Subcutaneous abdominal adipose tissue (tissue), 5 donors: ENCODE results near the gene CLNS1A.
"Not testable (repeated sequence)": the region's sequence is repeated elsewhere in the genome, so short reads cannot be mapped to it uniquely, and the experiment has no call there.

Experiments used
- H3K27ac ChIP-seq: one replicate; pipeline ENCODE4 v1.7.0; 2013; ENCODE audit warnings: low read depth, mild to moderate bottlenecking, inconsistent platforms, low read length, moderate library complexity
- H3K27me3 ChIP-seq, 5 donors: one replicate each; pipeline ENCODE4 v1.7.0; 2013; ENCODE audit warnings: low read length in 5 of 5, inconsistent platforms in 1 of 5; ENCODE audit not compliant: control insufficient read depth in 5 of 5, insufficient read depth in 4 of 5
- H3K36me3 ChIP-seq, 5 donors: one replicate each; pipeline ENCODE4 v1.7.0; 2013; ENCODE audit warnings: low read length in 5 of 5; ENCODE audit not compliant: control insufficient read depth in 5 of 5, insufficient read depth in 5 of 5
- H3K4me1 ChIP-seq, 5 donors: one replicate each; pipeline ENCODE4 v1.7.0; 2013; ENCODE audit warnings: low read length in 5 of 5, mild to moderate bottlenecking in 3 of 5, moderate library complexity in 1 of 5; ENCODE audit not compliant: control insufficient read depth in 5 of 5, insufficient read depth in 5 of 5
- H3K4me3 ChIP-seq, 5 donors: one replicate each; pipeline ENCODE4 v1.7.0; 2013; ENCODE audit warnings: low read length in 5 of 5, low read depth in 1 of 5
- H3K9ac ChIP-seq, 5 donors: one replicate each; pipeline ENCODE4 v1.7.0; 2013; ENCODE audit warnings: low read length in 5 of 5, mild to moderate bottlenecking in 4 of 5, moderate library complexity in 3 of 5
- H3K9me3 ChIP-seq, 5 donors: one replicate each; pipeline ENCODE4 v1.7.0; 2013; ENCODE audit warnings: low read length in 5 of 5; ENCODE audit not compliant: control insufficient read depth in 5 of 5
- donor health status: healthy.
- donor health status: healthy.
- donor health status: healthy.
- donor health status: healthy.
- donor health status: healthy.

The CLNS1A gene

DNA sequence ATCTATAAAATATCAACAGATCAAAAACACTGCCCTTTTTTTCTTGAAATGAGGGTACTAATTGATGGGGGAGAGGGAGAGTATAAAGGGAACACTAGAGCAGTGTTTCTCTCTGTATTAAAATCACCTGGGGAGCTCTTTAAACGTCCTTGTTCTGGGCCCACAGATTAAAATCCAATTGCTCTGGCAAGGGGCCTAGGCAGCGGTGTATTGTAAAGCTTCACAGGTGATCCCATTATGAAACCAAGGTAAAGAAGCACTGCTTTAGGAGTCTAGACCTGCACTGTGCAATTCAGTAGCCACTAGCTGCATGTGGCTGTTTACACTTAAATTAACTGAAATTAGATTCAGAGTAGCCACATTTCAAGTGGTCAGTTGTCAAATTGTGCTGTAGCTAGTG lies 44.9 kb downstream of the CLNS1A start:
- H3K27ac ChIP-seq = no peak overlapping the region
- no peak overlapping the region for H3K4me3 ChIP-seq
- H3K9ac ChIP-seq = no peak overlapping the region
- no peaks in the 10 kb centered on the region for H3K27me3 ChIP-seq
- peaks cover 0 to 28% (median 20%) of the 10 kb centered on the region in 5 donors for H3K4me1 ChIP-seq
- H3K9me3 ChIP-seq = no peaks in the 10 kb centered on the region
- no peaks in the 10 kb centered on the region for H3K36me3 ChIP-seq

DNA sequence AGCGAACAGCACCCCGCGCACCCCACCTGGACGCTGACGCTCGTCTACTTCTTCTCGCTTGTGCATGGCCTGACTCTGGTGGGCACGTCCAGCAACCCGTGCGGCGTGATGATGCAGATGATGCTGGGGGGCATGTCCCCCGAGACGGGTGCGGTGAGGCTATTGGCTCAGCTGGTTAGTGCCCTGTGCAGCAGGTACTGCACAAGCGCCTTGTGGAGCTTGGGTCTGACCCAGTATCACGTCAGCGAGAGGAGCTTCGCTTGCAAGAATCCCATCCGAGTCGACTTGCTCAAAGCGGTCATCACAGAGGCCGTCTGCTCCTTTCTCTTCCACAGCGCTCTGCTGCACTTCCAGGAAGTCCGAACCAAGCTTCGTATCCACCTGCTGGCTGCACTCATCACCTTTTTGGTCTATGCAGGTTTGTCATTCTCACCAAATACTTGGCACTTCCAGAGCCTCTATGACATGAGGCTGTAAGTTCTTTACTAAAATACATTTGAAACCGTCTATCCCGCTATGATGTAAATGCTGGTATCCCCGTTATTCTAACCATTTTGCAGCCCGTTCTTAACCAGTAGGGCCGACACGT lies 47.3 kb downstream of the CLNS1A start:
- Histone ChIP-seq H3K4me3 (peak overlapping the region; percentile 71 to 93 (median 85)), H3K27ac (peak overlapping the region; percentile 74), H3K4me1 (peaks cover 0 to 22% (median 20%) of the 10 kb centered on the region in 5 donors), H3K27me3 (no peaks in the 10 kb centered on the region), H3K9me3 (no peaks in the 10 kb centered on the region), H3K9ac (peak overlapping the region; percentile 26 to 72 (median 68)), H3K36me3 (no peaks in the 10 kb centered on the region)

DNA sequence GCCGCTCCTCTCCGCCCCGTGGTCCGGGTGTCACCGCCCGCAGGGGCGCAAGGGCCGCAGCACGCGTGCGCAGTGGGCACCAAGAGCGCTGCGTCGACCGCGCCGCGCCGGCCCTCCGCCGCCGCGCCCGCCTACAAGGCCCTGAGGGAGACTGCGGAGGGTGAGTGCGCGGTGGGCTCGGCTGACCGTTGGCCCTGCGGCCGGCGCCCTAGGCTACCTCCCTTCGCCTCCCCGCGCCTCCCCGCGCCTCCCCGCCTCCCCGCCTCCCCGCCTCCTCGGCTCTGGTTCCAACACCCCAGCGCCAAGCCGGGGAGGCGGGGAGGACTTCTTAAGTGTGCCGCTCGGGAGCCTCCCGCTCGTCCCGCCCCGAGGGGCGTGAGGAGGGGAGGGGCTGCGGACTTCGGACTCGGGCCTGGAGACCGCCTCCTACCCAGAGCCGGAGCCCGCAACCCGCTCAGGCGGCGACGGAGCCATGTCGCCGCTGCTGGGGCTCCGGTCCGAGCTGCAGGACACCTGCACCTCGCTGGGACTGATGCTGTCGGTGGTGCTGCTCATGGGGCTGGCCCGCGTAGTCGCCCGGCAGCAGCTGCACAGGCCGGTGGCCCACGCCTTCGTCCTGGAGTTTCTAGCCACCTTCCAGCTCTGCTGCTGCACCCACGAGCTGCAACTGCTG lies 47.9 kb downstream of the CLNS1A start, which contains the start of gene AQP11:
Gene AQP11, plus strand, starts transcription at position 433 of the 673 bp plus-strand sequence. Its CDS starts 40 bp downstream, at position 473.
- peak within 1 kb of the TSS; percentile 74 for H3K27ac ChIP-seq
- H3K4me3 ChIP-seq = peak within 1 kb of the TSS; percentile 71 to 93 (median 85)
- H3K9me3 ChIP-seq = no peaks in the 10 kb centered on the region
- H3K27me3 ChIP-seq = no peaks in the 10 kb centered on the region
- H3K4me1 ChIP-seq = peaks cover 0 to 22% (median 20%) of the 10 kb centered on the region in 5 donors
- H3K36me3 ChIP-seq = no peaks in the 10 kb centered on the region
- H3K9ac ChIP-seq = peak within 1 kb of the TSS; percentile 26 to 72 (median 70)

DNA sequence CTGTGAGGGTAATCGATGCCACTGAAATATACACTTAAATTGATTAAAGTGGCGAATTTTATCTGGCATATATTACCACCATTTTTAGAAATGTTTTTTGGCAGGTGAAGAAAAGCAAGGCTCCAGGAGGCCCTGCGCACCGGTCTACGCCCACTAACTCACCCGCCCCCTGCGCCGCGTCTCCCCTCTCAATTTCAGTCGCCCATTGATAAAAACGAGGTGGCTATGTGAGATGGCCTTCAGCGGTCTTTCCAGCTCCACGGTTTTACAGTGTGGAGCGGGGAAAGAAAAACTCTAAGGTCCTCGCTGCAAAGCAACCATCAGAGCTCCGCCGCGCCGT lies 48.4 kb downstream of the CLNS1A start:
- peak overlapping the region in 4 of 5 donors; percentile 41 to 72 (median 65) for H3K9ac ChIP-seq

DNA sequence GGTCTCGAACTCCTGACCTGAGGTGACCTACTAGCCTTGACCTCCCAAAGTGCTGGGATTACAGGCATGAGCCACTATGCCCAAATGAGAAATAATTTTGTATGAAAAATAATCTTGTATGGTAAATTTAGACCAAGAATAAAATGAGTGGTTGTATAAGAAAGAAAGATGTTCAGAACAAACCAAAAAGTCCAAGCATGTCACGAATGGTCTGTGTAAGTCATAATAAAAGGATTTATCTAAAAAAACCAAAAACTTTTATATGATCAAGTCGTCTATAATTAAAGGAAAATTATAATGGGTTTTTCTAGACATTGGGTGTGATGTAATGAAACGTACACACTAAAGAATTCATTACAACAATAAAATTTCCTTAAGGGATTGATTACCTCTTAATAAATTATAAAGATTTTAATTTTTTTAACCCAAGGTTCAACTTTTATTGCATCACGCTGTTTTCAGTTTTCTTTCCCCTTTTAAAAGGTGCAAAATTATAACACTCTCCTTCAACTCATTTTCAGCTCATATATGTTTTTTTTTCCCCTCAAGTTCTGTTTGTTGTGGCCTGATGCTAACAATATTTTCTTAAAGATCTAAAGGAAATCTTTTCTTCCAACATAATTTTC lies 56.8 kb downstream of the CLNS1A start:
- Histone ChIP-seq H3K27me3 (no peaks in the 10 kb centered on the region), H3K4me1 (no peaks in the 10 kb centered on the region), H3K9me3 (peaks cover 0 to 9% (median 0%) of the 10 kb centered on the region in 5 donors), H3K9ac (no peak overlapping the region), H3K36me3 (no peaks in the 10 kb centered on the region), H3K4me3 (no peak overlapping the region), H3K27ac (no peak overlapping the region)

More for the DNA sequence above, 48.4 kb downstream of the CLNS1A start:
- Histone ChIP-seq H3K27me3 (no peaks in the 10 kb centered on the region), H3K27ac (peak overlapping the region; percentile 74), H3K4me3 (peak overlapping the region; percentile 71 to 93 (median 83)), H3K9me3 (no peaks in the 10 kb centered on the region), H3K4me1 (peaks cover 0 to 22% (median 18%) of the 10 kb centered on the region in 5 donors), H3K36me3 (no peaks in the 10 kb centered on the region)

DNA sequence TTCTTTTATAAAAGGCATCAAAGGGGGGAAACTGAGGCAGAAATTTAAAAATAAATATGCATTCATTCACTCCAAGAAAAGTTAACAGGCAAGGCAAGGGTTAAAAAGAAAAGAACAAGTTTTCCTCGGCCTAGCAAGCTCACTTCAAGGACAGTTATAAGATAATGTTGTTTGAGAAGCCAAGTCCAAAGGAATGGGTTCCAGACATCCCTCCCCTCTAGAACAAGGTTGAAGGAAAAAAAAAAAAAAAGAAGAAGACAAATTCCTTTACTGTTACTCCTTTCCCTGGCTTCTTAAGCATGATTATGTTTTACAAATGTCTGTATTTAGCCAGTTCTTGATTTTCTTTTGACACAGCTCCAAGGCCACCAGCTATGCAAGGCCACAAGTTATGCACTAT lies 62.2 kb downstream of the CLNS1A start:
- H3K4me3 ChIP-seq, H3K27ac ChIP-seq, H3K4me1 ChIP-seq, H3K36me3 ChIP-seq, H3K9me3 ChIP-seq, H3K27me3 ChIP-seq, H3K9ac ChIP-seq: not testable (repeated sequence)

DNA sequence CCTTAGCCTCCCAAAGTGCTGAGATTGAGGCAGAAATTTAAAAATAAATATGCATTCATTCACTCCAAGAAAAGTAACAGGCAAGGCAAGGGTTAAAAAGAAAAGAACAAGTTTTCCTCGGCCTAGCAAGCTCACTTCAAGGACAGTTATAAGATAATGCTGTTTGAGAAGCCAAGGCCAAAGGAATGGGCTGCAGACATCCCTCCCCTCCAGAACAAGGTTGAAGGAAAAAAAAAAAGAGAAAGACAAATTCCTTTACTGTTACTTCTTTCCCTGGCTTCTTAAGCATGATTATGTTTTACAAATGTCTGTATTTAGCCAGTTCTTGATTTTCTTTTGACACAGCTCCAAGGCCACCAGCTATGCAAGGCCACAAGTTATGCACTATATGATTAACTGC lies 66.7 kb downstream of the CLNS1A start:
- not testable (repeated sequence) for H3K4me1 ChIP-seq, H3K36me3 ChIP-seq, H3K9ac ChIP-seq, H3K4me3 ChIP-seq, H3K9me3 ChIP-seq, H3K27me3 ChIP-seq, H3K27ac ChIP-seq

DNA sequence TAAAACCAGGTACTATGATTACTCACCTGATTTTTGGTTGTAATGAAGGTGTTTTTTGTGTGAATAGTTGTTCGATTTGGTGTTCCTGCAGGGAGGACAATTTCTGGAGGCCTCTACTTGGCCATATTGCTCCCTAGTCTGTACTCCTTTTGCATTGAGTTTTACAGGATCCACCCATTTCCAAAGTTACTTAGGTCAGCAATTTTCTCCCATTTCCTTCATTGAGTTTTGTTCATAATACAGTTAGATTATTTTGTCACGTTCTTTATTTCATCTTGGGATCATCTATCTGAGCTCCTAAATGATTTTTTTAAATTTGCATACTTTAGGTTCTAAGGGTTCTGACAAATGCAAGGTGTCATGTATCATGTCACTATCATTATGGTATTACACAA lies 67.9 kb downstream of the CLNS1A start:
- H3K9ac ChIP-seq = no peak overlapping the region
- no peaks in the 10 kb centered on the region for H3K36me3 ChIP-seq
- H3K9me3 ChIP-seq = no peaks in the 10 kb centered on the region
- no peak overlapping the region for H3K4me3 ChIP-seq
- H3K4me1 ChIP-seq = no peaks in the 10 kb centered on the region
- H3K27me3 ChIP-seq = no peaks in the 10 kb centered on the region
- H3K27ac ChIP-seq = no peak overlapping the region

DNA sequence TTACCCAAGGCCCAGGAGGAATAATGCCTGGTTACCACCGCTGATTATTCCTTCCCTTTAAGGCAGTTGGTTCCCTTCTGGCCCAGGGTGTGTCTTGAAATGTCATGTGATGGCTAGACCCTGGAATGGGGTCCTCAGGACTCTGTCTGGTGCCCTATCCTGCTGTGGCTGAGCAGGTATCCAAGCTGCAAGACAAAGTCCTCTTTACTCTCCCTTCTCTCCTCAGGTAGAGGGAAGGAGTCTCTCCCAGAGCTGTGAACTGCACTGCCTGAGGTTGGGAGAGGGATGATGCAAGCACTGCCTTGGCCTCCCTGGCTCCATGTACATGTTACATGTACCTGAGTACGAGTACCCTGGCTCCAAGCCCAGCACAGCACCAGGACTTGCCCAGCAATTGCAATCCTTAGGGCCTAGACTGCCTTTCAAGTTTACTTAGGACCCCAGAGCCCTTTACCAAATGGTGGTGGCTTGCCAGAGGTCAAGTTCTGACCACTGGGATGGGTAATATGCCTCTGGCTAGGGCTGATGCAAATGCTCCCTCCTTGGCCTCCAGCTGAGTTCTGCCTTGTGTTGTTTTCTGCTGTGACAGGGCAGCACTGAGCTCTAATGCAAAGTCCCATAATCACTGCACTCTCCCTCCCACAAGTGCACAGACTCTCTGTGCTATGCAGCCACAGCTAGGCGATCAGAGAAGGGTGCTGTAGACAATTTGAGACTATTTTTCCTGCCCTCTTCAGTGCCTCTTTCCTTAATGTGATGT lies 68.5 kb downstream of the CLNS1A start:
- H3K27ac ChIP-seq = no peak overlapping the region
- H3K9ac ChIP-seq = no peak overlapping the region
- H3K9me3 ChIP-seq = no peaks in the 10 kb centered on the region
- H3K4me3 ChIP-seq = no peak overlapping the region
- no peaks in the 10 kb centered on the region for H3K27me3 ChIP-seq
- H3K36me3 ChIP-seq = no peaks in the 10 kb centered on the region
- H3K4me1 ChIP-seq = no peaks in the 10 kb centered on the region

DNA sequence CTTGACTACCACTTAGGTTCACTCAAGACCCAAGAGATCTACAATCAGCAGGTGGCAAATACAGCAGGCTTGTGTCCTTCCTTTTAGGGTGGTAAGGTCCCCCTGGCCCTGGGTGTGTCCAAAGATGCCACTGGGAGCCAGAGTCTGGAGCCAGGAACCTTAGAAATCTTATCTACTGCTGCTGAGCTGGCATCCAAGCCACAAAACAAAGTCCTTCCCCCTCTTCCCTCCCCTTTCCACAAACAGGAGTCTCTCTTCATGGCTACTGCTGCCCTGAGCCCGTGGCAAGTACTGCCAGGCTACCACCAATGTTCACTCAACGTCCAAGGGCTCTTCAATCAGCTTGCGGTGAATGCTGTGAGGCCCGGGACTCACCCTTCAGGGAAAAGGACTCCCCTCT lies 69.3 kb downstream of the CLNS1A start:
- no peaks in the 10 kb centered on the region for H3K4me1 ChIP-seq
- H3K36me3 ChIP-seq = no peaks in the 10 kb centered on the region
- no peak overlapping the region for H3K4me3 ChIP-seq
- no peaks in the 10 kb centered on the region for H3K27me3 ChIP-seq
- H3K9ac ChIP-seq = no peak overlapping the region
- no peaks in the 10 kb centered on the region for H3K9me3 ChIP-seq
- H3K27ac ChIP-seq = no peak overlapping the region
